Esophagus muscularis mucosa (tissue), 4 donors: ENCODE results near the gene NEUROG2.

Experiments
- CTCF ChIP-seq, 3 experiments: fragments of 200-600 bp in 2 of 3; fragments of 450-650 bp in 1 of 3; sonication (generic) in 2 of 3; IDR thresholded peaks; one replicate each; pipeline ENCODE4 v1.5.1; 2017 to 2019; ENCODE audit warnings: antibody characterized with exemption in 3 of 3, mild to moderate bottlenecking in 2 of 3, moderate library complexity in 1 of 3
- EP300 ChIP-seq: sonication (generic); formaldehyde crosslinking; IDR thresholded peaks from one replicate; pipeline ENCODE4 v1.6.1; 2017; ENCODE audit warnings: antibody characterized with exemption
- POLR2A ChIP-seq: fragments of 450-650 bp; IDR thresholded peaks from one replicate; pipeline ENCODE4 v1.6.1; 2017; ENCODE audit warnings: antibody characterized with exemption, moderate library complexity, mild to moderate bottlenecking, low read depth
- POLR2AphosphoS5 ChIP-seq, 2 donors: sonication (generic); formaldehyde crosslinking; IDR thresholded peaks; one replicate each; pipeline ENCODE4 v1.6.1; 2017; ENCODE audit warnings: antibody characterized with exemption in 2 of 2

GRCh38 chr4:112532267-112532666 lies 16.3 kb upstream of the NEUROG2 start:
- TF ChIP-seq POLR2A, result no peak
- no peak for TF ChIP-seq CTCF (IDR thresholded peaks at IDR 0.05)
- no peak for TF ChIP-seq POLR2AphosphoS5 (IDR thresholded peaks at IDR 0.05)
- TF ChIP-seq EP300, result no peak
